Naive thymus-derived CD4-positive, alpha-beta T cell (primary cell): ENCODE results near the gene CCDC87. TPM values are rescaled to one million over a fixed set of nuclear protein-coding genes. Genes with fewer than 3 reads are reported as not detected.
A peak's percentile ranks its signal among the peaks of the same experiment; 100 is the strongest.

Source experiments
- ATAC-seq: fragments of 150-1000 bp; cut with Tn5 transposase; 2 replicates; pipeline ENCODE4 v1.10.0; 2021; ENCODE audit warnings: mild to moderate bottlenecking, moderate library complexity
- CTCF ChIA-PET: fragments of 350-600 bp; sonication (Branson Sonifier 250); formaldehyde crosslinking; loops from one replicate; lab custom pipeline; 2021; ENCODE audit warnings: antibody characterized with exemption; lab: Charles Lee
- POLR2A ChIA-PET: fragments of 350-600 bp; sonication (Branson Sonifier 250); formaldehyde crosslinking; loops from one replicate; lab custom pipeline; 2021; ENCODE audit warnings: antibody characterized with exemption, inconsistent platforms; lab: Charles Lee
- DNase-seq, 9 donors: peaks; one replicate each; pipeline versions ENCODE4 v3.0.0 to v3.0.0-alpha.2; 2020 to 2022; ENCODE audit warnings: mixed read lengths in 1 of 9
- H3K27ac ChIP-seq: one replicate; pipeline ENCODE4 v1.7.0; 2013; ENCODE audit warnings: mild to moderate bottlenecking, low read depth, low read length, moderate library complexity
- H3K27me3 ChIP-seq, 2 donors: one replicate each; pipeline ENCODE4 v1.7.0; 2013; ENCODE audit warnings: low read length in 2 of 2, mild to moderate bottlenecking in 2 of 2, moderate library complexity in 2 of 2; ENCODE audit not compliant: control insufficient read depth in 2 of 2, insufficient read depth in 2 of 2
- H3K36me3 ChIP-seq, 3 experiments: 1 replicate in 2 of 3; 2 replicates in 1 of 3; pipeline ENCODE4 v1.7.0; 2013; ENCODE audit warnings: low read length in 3 of 3, mild to moderate bottlenecking in 3 of 3, moderate library complexity in 1 of 3; ENCODE audit not compliant: insufficient read depth in 3 of 3, control insufficient read depth in 2 of 3
- H3K4me1 ChIP-seq, 2 donors: one replicate each; pipeline ENCODE4 v1.7.0; 2013; ENCODE audit warnings: low read length in 2 of 2, mild to moderate bottlenecking in 2 of 2, moderate library complexity in 1 of 2; ENCODE audit not compliant: control insufficient read depth in 2 of 2, insufficient read depth in 2 of 2
- H3K4me3 ChIP-seq: 2 replicates; pipeline ENCODE4 v1.7.0; 2013; ENCODE audit warnings: mild to moderate bottlenecking, low read length
- H3K9me3 ChIP-seq, 3 experiments: 1 replicate in 2 of 3; 2 replicates in 1 of 3; pipeline ENCODE4 v1.7.0; 2013; ENCODE audit warnings: low read length in 3 of 3; ENCODE audit not compliant: control insufficient read depth in 2 of 3
- H3K27ac Mint-ChIP-seq, 9 donors: one replicate each; pipeline ENCODE4 v1.8.0; 2020 to 2022; ENCODE audit warnings: mixed read lengths in 9 of 9, mild to moderate bottlenecking in 8 of 9, moderate library complexity in 5 of 9, inconsistent platforms in 2 of 9
- H3K27me3 Mint-ChIP-seq, 5 donors: one replicate each; pipeline ENCODE4 v1.8.0; 2021 to 2022; ENCODE audit warnings: mixed read lengths in 5 of 5, mild to moderate bottlenecking in 1 of 5
- H3K36me3 Mint-ChIP-seq, 5 donors: one replicate each; pipeline ENCODE4 v1.8.0; 2020 to 2022; ENCODE audit warnings: mixed read lengths in 5 of 5, mild to moderate bottlenecking in 3 of 5, inconsistent platforms in 1 of 5
- H3K4me1 Mint-ChIP-seq, 7 donors: one replicate each; pipeline ENCODE4 v1.8.0; 2020 to 2022; ENCODE audit warnings: mixed read lengths in 7 of 7, mild to moderate bottlenecking in 3 of 7, inconsistent platforms in 1 of 7
- H3K4me3 Mint-ChIP-seq, 10 donors: one replicate each; pipeline ENCODE4 v1.8.0; 2020 to 2022; ENCODE audit warnings: mild to moderate bottlenecking in 10 of 10, mixed read lengths in 10 of 10, moderate library complexity in 6 of 10, inconsistent platforms in 2 of 10
- H3K9me3 Mint-ChIP-seq, 11 donors: one replicate each; pipeline ENCODE4 v1.8.0; 2020 to 2022; ENCODE audit warnings: mixed read lengths in 11 of 11, mild to moderate bottlenecking in 4 of 11, inconsistent platforms in 1 of 11, moderate library complexity in 1 of 11
- intact Hi-C, 2 donors: fragments of 100-400 bp; cut with micrococcal nuclease; formaldehyde crosslinking; loops; one replicate each; pipeline ENCODE4 v1.15.1; 2023
- polyA plus RNA-seq, 2 donors: library from polyadenylated mRNA; unstranded; fragments of 300-500 nt; fragmentation: Illumina TruSeq; gene quantifications; one replicate each; pipeline ENCODE4 v1.2.3, GENCODE V29; 2021
- total RNA-seq, 6 experiments: library from RNA in 5 of 6; stranded (reverse) in 5 of 6; gene quantifications; 1 replicate in 5 of 6; 2 replicates in 1 of 6; pipeline ENCODE4 v1.2.3 and lab custom pipeline; 2021 to 2026

Gene CCDC87
- total and polyA plus RNA-seq, 7 experiments from 2014 or later = 0.11 to 1.2 (median 0.60) TPM; not detected in 3

DNA sequence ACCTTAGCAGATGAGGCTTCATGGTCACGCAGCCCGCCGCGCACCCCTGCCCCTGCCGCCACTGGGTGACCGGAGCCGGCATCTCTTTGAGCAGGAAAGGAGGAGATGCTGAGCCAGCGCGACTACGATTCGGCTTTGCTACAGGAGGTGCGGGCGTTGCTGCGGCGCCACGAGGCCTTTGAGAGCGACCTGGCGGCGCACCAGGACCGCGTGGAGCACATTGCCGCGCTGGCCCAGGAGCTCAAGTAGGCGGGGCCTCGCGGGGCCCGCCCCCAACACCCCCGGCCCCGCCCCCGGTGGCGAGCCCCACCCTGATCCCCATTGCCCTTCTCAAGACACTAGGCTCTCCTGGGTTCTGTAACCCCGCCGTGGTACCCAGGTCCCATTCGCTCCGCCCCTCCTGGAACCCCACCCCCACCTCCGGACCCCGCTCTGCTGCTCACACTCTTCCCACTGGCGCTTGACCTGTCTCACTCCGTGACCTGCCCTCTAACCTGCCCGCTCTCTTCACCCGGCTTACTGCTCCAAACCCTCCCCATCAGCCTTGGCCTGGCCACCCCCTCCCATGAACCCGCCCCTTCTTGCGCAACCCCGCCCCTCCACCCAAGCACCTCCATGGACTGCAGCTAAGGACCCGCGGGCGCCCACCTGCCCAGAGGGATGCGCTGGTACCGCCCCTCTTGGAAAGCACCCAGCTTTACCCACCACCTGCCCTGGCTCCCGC is 33.6 kb downstream of the CCDC87 start:
- no peaks in the 10 kb centered on the region for H3K9me3 ChIP-seq
- POLR2A ChIA-PET = interaction anchor here (1.0 to 1.6 kb wide), 3 partner anchors 9 to 15 kb away, joined by 3 to 7 read pairs (median 6); partner anchors contain the start of genes CTSF and ZDHHC24
- intact Hi-C loops = no loop called here
- CTCF ChIA-PET = no interaction called here
- ATAC-seq (peak; percentile 74), DNase-seq (peak in 6 of 9 donors; percentile 16 to 32 (median 29))
- Mint-ChIP-seq H3K36me3 (no peaks in the 10 kb centered on the region), H3K4me1 (peaks cover 0 to 7% (median 7%) of the 10 kb centered on the region in 7 donors), H3K4me3 (peak overlapping the region in 5 of 10 donors; percentile 33 to 52 (median 37)), H3K27me3 (peaks cover 0 to 17% (median 5%) of the 10 kb centered on the region in 5 donors), H3K27ac (no peak overlapping the region), H3K9me3 (no peaks in the 10 kb centered on the region)
- no peaks in the 10 kb centered on the region for H3K27me3 ChIP-seq
- H3K4me3 ChIP-seq = no peak overlapping the region
- no peaks in the 10 kb centered on the region for H3K36me3 ChIP-seq
- no peak overlapping the region for H3K27ac ChIP-seq
- peaks cover 0 to 6% of the 10 kb centered on the region in 2 donors for H3K4me1 ChIP-seq

DNA sequence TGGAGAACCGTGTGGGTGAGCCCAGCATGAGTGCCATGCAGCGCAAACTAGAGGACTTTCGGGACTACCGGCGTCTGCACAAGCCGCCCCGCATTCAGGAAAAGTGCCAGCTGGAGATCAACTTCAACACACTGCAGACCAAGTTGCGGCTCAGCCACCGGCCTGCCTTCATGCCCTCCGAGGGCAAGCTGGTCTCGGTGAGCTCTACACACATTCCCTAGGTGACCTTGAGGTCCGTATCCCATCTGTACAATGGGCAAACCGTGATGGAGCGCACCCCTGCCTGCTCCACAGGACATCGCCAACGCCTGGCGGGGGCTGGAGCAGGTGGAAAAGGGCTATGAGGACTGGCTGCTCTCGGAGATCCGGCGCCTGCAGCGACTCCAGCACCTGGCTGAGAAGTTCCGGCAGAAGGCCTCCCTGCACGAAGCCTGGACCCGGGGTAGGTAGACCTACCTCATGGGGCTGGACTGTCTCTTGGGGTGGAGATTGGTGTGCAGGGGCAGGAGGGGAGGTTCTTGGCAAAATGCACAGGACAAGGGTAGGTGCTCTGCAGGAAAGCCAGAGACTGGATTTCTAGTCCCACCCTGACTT is 35.0 kb downstream of the CCDC87 start:
- Histone ChIP-seq H3K36me3 (no peaks in the 10 kb centered on the region), H3K9me3 (no peaks in the 10 kb centered on the region), H3K4me3 (no peak overlapping the region), H3K27ac (no peak overlapping the region), H3K4me1 (peaks cover 0 to 6% of the 10 kb centered on the region in 2 donors), H3K27me3 (no peaks in the 10 kb centered on the region)
- CTCF ChIA-PET = no interaction called here
- H3K36me3 Mint-ChIP-seq = no peaks in the 10 kb centered on the region
- H3K27me3 Mint-ChIP-seq = peaks cover 0 to 17% (median 5%) of the 10 kb centered on the region in 5 donors
- no peak for ATAC-seq
- H3K9me3 Mint-ChIP-seq = no peaks in the 10 kb centered on the region
- DNase-seq = no peak
- no peak overlapping the region for H3K27ac Mint-ChIP-seq
- peaks cover 0 to 7% (median 7%) of the 10 kb centered on the region in 7 donors for H3K4me1 Mint-ChIP-seq
- POLR2A ChIA-PET = no interaction called here
- intact Hi-C loops = no loop called here
- H3K4me3 Mint-ChIP-seq = no peak overlapping the region

DNA sequence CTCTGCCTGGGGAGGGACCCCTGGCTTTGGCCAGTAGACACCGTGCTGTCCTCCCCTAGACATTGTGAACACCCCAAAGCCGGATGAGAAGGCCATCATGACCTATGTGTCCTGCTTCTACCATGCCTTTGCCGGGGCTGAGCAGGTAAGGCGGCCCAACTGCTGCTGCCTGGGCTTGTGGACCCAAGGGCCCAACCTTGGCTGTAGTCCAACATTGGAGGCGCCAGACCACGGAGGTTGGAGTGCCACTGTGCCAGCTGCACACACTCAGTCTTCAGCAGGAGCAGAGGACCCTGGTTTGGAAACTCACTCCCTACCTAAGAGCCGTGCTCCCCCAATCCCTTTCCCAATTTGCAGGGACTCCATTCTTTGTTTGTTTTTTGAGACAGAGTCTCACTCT is 36.8 kb downstream of the CCDC87 start:
- H3K4me3 ChIP-seq = no peak overlapping the region
- Mint-ChIP-seq H3K4me1 (peaks cover 0 to 7% (median 7%) of the 10 kb centered on the region in 7 donors), H3K27ac (no peak overlapping the region), H3K27me3 (peaks cover 0 to 17% (median 5%) of the 10 kb centered on the region in 5 donors), H3K36me3 (no peaks in the 10 kb centered on the region), H3K9me3 (no peaks in the 10 kb centered on the region), H3K4me3 (no peak overlapping the region)
- ChIA-PET CTCF (no interaction called here), POLR2A (no interaction called here)
- no peak overlapping the region for H3K27ac ChIP-seq
- no peaks in the 10 kb centered on the region for H3K9me3 ChIP-seq
- ATAC-seq (no peak), DNase-seq (no peak)
- intact Hi-C loops = no loop called here
- no peaks in the 10 kb centered on the region for H3K36me3 ChIP-seq
- peaks cover 0 to 6% of the 10 kb centered on the region in 2 donors for H3K4me1 ChIP-seq
- no peaks in the 10 kb centered on the region for H3K27me3 ChIP-seq

DNA sequence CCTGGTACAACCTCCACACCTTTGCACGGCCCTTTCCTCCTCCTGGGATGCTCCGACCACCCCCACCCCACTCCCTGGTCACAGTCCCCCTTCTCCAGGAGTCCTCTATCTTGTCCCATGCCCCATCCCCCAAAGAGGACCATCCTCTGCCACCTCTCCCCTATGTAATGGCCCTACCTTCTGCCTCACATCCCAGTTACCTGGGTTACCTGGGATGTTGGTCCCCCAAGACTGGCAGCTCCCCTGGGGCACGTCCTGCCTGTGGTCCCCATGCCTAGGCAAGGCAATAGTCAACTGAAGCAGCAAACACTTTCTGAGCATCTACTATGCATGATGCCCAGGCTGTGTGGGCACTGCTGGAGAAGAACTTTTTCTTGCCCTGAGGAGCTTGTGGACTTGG is 37.4 kb downstream of the CCDC87 start:
- Histone ChIP-seq H3K36me3 (no peaks in the 10 kb centered on the region), H3K4me3 (no peak overlapping the region), H3K4me1 (peaks cover 0 to 6% of the 10 kb centered on the region in 2 donors), H3K9me3 (no peaks in the 10 kb centered on the region), H3K27ac (no peak overlapping the region), H3K27me3 (no peaks in the 10 kb centered on the region)
- Mint-ChIP-seq H3K9me3 (no peaks in the 10 kb centered on the region), H3K27ac (no peak overlapping the region), H3K4me1 (peaks cover 0 to 7% (median 7%) of the 10 kb centered on the region in 7 donors), H3K27me3 (peaks cover 0 to 17% (median 5%) of the 10 kb centered on the region in 5 donors), H3K4me3 (no peak overlapping the region), H3K36me3 (no peaks in the 10 kb centered on the region)
- intact Hi-C loops = no loop called here
- DNase-seq = no peak
- ChIA-PET POLR2A (no interaction called here), CTCF (no interaction called here)
- ATAC-seq = no peak

DNA sequence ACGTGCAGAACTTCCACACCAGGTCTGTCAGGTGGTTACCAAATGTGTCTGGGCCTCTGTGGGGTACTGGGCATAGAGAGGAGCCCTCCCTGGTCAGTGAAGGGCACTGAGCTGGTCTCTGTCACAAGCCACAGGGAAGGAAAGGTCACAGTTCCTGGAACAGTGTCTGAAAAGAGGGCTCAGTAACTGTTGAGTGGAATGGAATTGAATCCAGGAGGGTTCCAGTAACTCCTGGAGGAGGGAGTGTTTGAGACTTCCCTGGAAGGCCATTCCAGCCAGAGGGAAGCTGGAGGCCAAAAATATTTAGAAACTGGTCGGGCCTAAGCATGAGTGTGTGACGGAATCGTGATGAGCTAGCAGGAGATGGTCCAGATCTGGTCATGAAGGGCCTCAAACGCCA is 38.3 kb downstream of the CCDC87 start:
- DNase-seq (no peak), ATAC-seq (no peak)
- no peak overlapping the region for H3K4me3 Mint-ChIP-seq
- no peaks in the 10 kb centered on the region for H3K36me3 Mint-ChIP-seq
- Histone ChIP-seq H3K9me3 (no peaks in the 10 kb centered on the region), H3K4me3 (no peak overlapping the region), H3K36me3 (no peaks in the 10 kb centered on the region), H3K27ac (no peak overlapping the region), H3K4me1 (peaks cover 0 to 6% of the 10 kb centered on the region in 2 donors), H3K27me3 (no peaks in the 10 kb centered on the region)
- intact Hi-C loops = no loop called here
- no peak overlapping the region for H3K27ac Mint-ChIP-seq
- peaks cover 0 to 7% (median 7%) of the 10 kb centered on the region in 7 donors for H3K4me1 Mint-ChIP-seq
- H3K27me3 Mint-ChIP-seq = peaks cover 0 to 17% (median 5%) of the 10 kb centered on the region in 5 donors
- no peaks in the 10 kb centered on the region for H3K9me3 Mint-ChIP-seq
- POLR2A ChIA-PET = interaction anchor here (0.8 kb wide), 1 partner anchor 9 kb away, joined by 3 read pairs; the partner anchor contains the start of gene ZDHHC24
- CTCF ChIA-PET = no interaction called here

DNA sequence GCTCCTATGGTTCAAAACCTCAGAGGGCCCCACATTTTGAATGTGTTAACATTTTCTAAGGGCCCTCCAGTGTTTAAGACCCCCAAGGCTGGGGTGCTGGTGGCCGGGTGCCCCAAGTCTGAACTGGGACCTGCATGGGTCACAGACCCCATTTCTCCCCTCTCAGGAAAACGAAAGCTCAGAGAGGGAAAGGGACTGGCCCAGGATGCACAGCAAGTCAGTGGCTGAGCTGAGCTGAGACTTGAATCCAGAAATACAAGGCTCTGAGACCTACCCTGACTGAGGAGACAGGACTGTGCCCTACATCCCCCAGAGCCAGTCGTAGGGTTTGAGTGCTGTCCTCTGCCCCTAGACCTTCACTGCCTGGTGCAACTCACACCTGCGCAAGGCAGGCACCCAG is 42.0 kb downstream of the CCDC87 start:
- ChIA-PET CTCF (no interaction called here), POLR2A (no interaction called here)
- H3K9me3 ChIP-seq = no peaks in the 10 kb centered on the region
- H3K27me3 Mint-ChIP-seq = peaks cover 0 to 16% (median 0%) of the 10 kb centered on the region in 5 donors
- H3K4me1 ChIP-seq = peaks cover 0 to 4% of the 10 kb centered on the region in 2 donors
- H3K4me1 Mint-ChIP-seq = peaks cover 0 to 5% (median 0%) of the 10 kb centered on the region in 7 donors
- H3K27ac ChIP-seq = no peak overlapping the region
- H3K36me3 ChIP-seq = peaks cover 0 to 3% (median 0%) of the 10 kb centered on the region in 3 experiments
- DNase-seq (no peak), ATAC-seq (no peak)
- no peak overlapping the region for H3K4me3 Mint-ChIP-seq
- no peak overlapping the region for H3K27ac Mint-ChIP-seq
- no peaks in the 10 kb centered on the region for H3K9me3 Mint-ChIP-seq
- H3K36me3 Mint-ChIP-seq = no peaks in the 10 kb centered on the region
- H3K4me3 ChIP-seq = no peak overlapping the region
- intact Hi-C loops = no loop called here
- H3K27me3 ChIP-seq = no peaks in the 10 kb centered on the region
